ENCODE results near the gene VIM.
A peak's percentile ranks its signal among the peaks of the same experiment; 100 is the strongest.

The VIM gene

GRCh38 chr10:17231788-17232187 lies 3.7 kb downstream of the VIM start:
- Histone ChIP-seq H3K4me2 (ENCODE audit: low read length) (peak overlapping the region; percentile 19), H3K27me3 (ENCODE audit: control insufficient read depth, insufficient read depth, low read length) (no peaks in the 10 kb centered on the region), H3K4me1 (peaks cover 9% of the 10 kb centered on the region), H3K79me2 (no peaks in the 10 kb centered on the region), H3K9ac (no peak overlapping the region), H2AFZ (no peak overlapping the region), H3K36me3 (ENCODE audit: control insufficient read depth, insufficient read depth, low read length) (no peaks in the 10 kb centered on the region), H3K27ac (no peak overlapping the region), H3K9me3 (ENCODE audit: control insufficient read depth, low read length) (no peaks in the 10 kb centered on the region), H3K4me3 (ENCODE audit: low read depth, low read length) (peak overlapping the region; percentile 28)
- no peak for TF ChIP-seq CTCF (IDR thresholded peaks at IDR 0.05)

- H3K4me1 ChIP-seq = peaks cover 5% of the 10 kb centered on the region
- no peaks in the 10 kb centered on the region for H3K36me3 ChIP-seq (ENCODE audit: control insufficient read depth, insufficient read depth, low read length)
- no peak for TF ChIP-seq CTCF (IDR thresholded peaks at IDR 0.05)
- no peak overlapping the region for H3K9ac ChIP-seq
- H3K79me2 ChIP-seq = no peaks in the 10 kb centered on the region
- peak overlapping the region; percentile 19 for H3K4me2 ChIP-seq (ENCODE audit: low read length)
- H2AFZ ChIP-seq = no peak overlapping the region
- no peaks in the 10 kb centered on the region for H3K9me3 ChIP-seq (ENCODE audit: control insufficient read depth, low read length)
- peak overlapping the region; percentile 3 for H3K27ac ChIP-seq
- H3K4me3 ChIP-seq (ENCODE audit: low read depth, low read length) = no peak overlapping the region
- H3K27me3 ChIP-seq (ENCODE audit: control insufficient read depth, insufficient read depth, low read length) = no peaks in the 10 kb centered on the region
These were observed 4.4 kb downstream of the VIM start for GRCh38 chr10:17232276-17232960.

GRCh38 chr10:17233286-17233991 lies 5.4 kb downstream of the VIM start:
- H3K27me3 ChIP-seq (ENCODE audit: control insufficient read depth, insufficient read depth, low read length) = no peaks in the 10 kb centered on the region
- H3K4me1 ChIP-seq = peaks cover 5% of the 10 kb centered on the region
- H3K79me2 ChIP-seq = no peaks in the 10 kb centered on the region
- no peak overlapping the region for H3K9ac ChIP-seq
- no peak overlapping the region for H3K27ac ChIP-seq
- H3K4me3 ChIP-seq (ENCODE audit: low read depth, low read length) = no peak overlapping the region
- TF ChIP-seq CTCF (IDR thresholded peaks at IDR 0.05) = no peak
- H3K9me3 ChIP-seq (ENCODE audit: control insufficient read depth, low read length) = no peaks in the 10 kb centered on the region
- H3K4me2 ChIP-seq (ENCODE audit: low read length) = no peak overlapping the region
- H2AFZ ChIP-seq = no peak overlapping the region
- no peaks in the 10 kb centered on the region for H3K36me3 ChIP-seq (ENCODE audit: control insufficient read depth, insufficient read depth, low read length)

GRCh38 chr10:17234431-17234945 lies 6.4 kb downstream of the VIM start:
- Histone ChIP-seq H3K27me3 (ENCODE audit: control insufficient read depth, insufficient read depth, low read length) (no peaks in the 10 kb centered on the region), H3K9ac (no peak overlapping the region), H3K9me3 (ENCODE audit: control insufficient read depth, low read length) (no peaks in the 10 kb centered on the region), H3K4me3 (ENCODE audit: low read depth, low read length) (no peak overlapping the region), H3K4me1 (peaks cover 5% of the 10 kb centered on the region), H3K36me3 (ENCODE audit: control insufficient read depth, insufficient read depth, low read length) (no peaks in the 10 kb centered on the region), H3K4me2 (ENCODE audit: low read length) (no peak overlapping the region), H3K79me2 (no peaks in the 10 kb centered on the region), H2AFZ (no peak overlapping the region), H3K27ac (peak overlapping the region; percentile 13)
- no peak for TF ChIP-seq CTCF (IDR thresholded peaks at IDR 0.05)

Measured in parathyroid adenoma (tissue), 2 donors.